Panc1 (cell line): ENCODE measurements around the gene TENM3. TPM values are rescaled to one million over a fixed set of nuclear protein-coding genes. Genes with fewer than 3 reads are reported as not detected.
"Not testable (repeated sequence)": the region's sequence is repeated elsewhere in the genome, so short reads cannot be mapped to it uniquely, and the experiment has no call there.

ENCODE experiments used
- ATAC-seq: fragments of 200-7000 bp; cut with Tn5 transposase; 2 replicates; pipeline ENCODE4 v1.9.1; 2020; ENCODE audit warnings: mild to moderate bottlenecking, moderate library complexity
- BruUV-seq: library from RNA; stranded (reverse); fragments of 400-500 nt; replicated peaks from 2 replicates; lab custom pipeline; 2021; lab: Mats Ljungman, UMichigan
- CTCF ChIA-PET: fragments of 300-600 bp; sonication (Branson Sonifier 250); formaldehyde crosslinking; loops from one replicate; lab custom pipeline; 2022; ENCODE audit warnings: antibody characterized with exemption; lab: Charles Lee
- POLR2A ChIA-PET: fragments of 300-600 bp; sonication (Branson Sonifier 250); formaldehyde crosslinking; loops from one replicate; lab custom pipeline; 2022; ENCODE audit warnings: antibody characterized with exemption; lab: Charles Lee
- DNase-seq: peaks from one replicate; pipeline ENCODE4 v3.0.0-alpha.2; 2010; ENCODE audit warnings: low read depth, low spot score
- H3K27ac ChIP-seq: 2 replicates; pipeline ENCODE4 v1.5.1; 2011; ENCODE audit warnings: mild to moderate bottlenecking, low read length, inconsistent platforms
- H3K27me3 ChIP-seq: fragments of 200-500 bp; sonication (Bioruptor generic); 2 replicates; pipeline ENCODE4 v1.6.0; 2014; ENCODE audit warnings: low read length, inconsistent platforms; ENCODE audit not compliant: control insufficient read depth, insufficient read depth
- H3K36me3 ChIP-seq: fragments of 200-500 bp; sonication (Bioruptor generic); 2 replicates; pipeline ENCODE4 v1.5.1; 2014; ENCODE audit warnings: inconsistent platforms, mild to moderate bottlenecking, low read length, moderate library complexity; ENCODE audit not compliant: control insufficient read depth, insufficient read depth
- H3K4me1 ChIP-seq: 2 replicates; pipeline ENCODE4 v1.5.1; 2011; ENCODE audit warnings: inconsistent platforms, mild to moderate bottlenecking, low read length, moderate library complexity; ENCODE audit not compliant: control insufficient read depth, insufficient read depth
- H3K4me3 ChIP-seq, 2 experiments: 2 replicates each; pipeline ENCODE4 v1.5.1; 2011 to 2012; ENCODE audit warnings: low read depth in 2 of 2, low read length in 2 of 2, mild to moderate bottlenecking in 2 of 2, inconsistent platforms in 1 of 2, moderate library complexity in 1 of 2
- H3K9me3 ChIP-seq: fragments of 200-500 bp; sonication (Bioruptor generic); 2 replicates; pipeline ENCODE4 v1.5.1; 2014; ENCODE audit warnings: low read depth, mild to moderate bottlenecking, inconsistent platforms, low read length, moderate library complexity; ENCODE audit not compliant: control insufficient read depth, insufficient read depth
- POLR2AphosphoS5 ChIP-seq: IDR thresholded peaks from 2 replicates; pipeline ENCODE4 v1.6.1; 2012; ENCODE audit warnings: mild to moderate bottlenecking, low read depth, low read length, moderate library complexity
- REST ChIP-seq, 2 experiments: IDR thresholded peaks; 2 replicates each; pipeline ENCODE4 v1.6.1; 2011 to 2012; ENCODE audit warnings: low read depth in 2 of 2, control low read depth in 1 of 2, low read length in 1 of 2, mild to moderate bottlenecking in 1 of 2, moderate library complexity in 1 of 2; ENCODE audit not compliant: insufficient read depth in 1 of 2
- SIN3A ChIP-seq: IDR thresholded peaks from 2 replicates; pipeline ENCODE4 v1.6.1; 2012; ENCODE audit warnings: low read depth, mild to moderate bottlenecking, low read length, moderate library complexity, borderline replicate concordance; ENCODE audit not compliant: insufficient read depth
- TCF7L2 ChIP-seq: IDR thresholded peaks from 2 replicates; pipeline ENCODE4 v1.6.1; 2011; ENCODE audit warnings: mild to moderate bottlenecking, low read depth, low read length, inconsistent platforms
- in situ Hi-C: cut with HindIII; loops from 2 replicates; pipeline ENCODE4 v1.10.0; 2016; ENCODE audit warnings: low sequenced_read_pairs, low pct_unique_long_range_greater_than_20kb
- intact Hi-C: fragments of 100-400 bp; cut with micrococcal nuclease; formaldehyde crosslinking; loops from one replicate; pipeline ENCODE4 v1.10.0; 2022; ENCODE audit not compliant: unreplicated experiment
- total RNA-seq: library from RNA; stranded (reverse); gene quantifications from one replicate; pipeline ENCODE4 v1.2.1, GENCODE V29; 2021; ENCODE audit not compliant: unreplicated experiment
- TF ChIP-seq, protein P1 (sequence below): fragments of 450-650 bp; IDR thresholded peaks from 2 replicates; pipeline ENCODE4 v1.5.1; 2017; ENCODE audit warnings: mild to moderate bottlenecking

TENM3 gene
- total RNA-seq, 1 experiment from 2014 or later: 0.95 TPM

DNA sequence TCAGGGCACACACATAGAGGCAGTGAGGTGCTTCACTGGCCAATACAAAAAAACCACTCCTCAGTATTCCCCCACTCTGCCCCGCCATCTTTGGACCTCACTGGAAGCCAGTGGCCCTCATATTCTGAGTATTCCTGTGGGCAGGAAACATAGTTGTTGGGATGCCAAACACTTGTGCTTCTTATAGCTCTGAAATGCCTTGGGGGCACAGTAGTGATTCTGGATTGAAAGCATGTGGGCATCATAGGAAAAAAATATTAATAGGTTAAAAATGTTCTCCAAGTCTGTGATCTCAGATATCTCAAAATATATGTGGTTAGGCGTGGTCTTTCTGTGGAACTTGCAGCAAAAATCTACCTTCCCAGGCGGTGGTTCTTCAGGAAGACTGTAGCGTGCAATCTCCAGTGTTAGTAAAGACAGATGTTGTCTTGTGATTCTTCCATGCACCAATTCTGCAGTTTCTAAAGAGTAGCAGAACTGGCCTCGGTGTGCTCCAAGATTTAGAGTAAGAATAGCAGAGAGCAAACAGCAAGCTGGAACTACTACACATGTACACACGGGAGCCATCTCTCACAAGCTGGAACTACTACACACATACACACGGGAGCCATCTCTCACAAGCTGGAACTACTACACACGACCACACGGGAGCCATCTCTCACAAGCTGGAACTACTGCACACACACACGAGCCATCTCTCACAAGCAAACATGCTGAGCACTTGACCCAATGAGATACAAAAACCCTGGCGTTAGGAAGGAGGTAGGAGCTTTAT, 8.0 kb upstream of the TENM3 start:
- H3K27me3 ChIP-seq: no peaks in the 10 kb centered on the region
- H3K27ac ChIP-seq: no peak overlapping the region
- ChIA-PET CTCF (no interaction called here), POLR2A (interaction anchor here (0.5 kb wide), 1 partner anchor 39 kb away, joined by 3 read pairs; no protein-coding TSS in a partner anchor)
- DNase-seq (no peak), ATAC-seq (no peak)
- TF ChIP-seq, protein P1, sequence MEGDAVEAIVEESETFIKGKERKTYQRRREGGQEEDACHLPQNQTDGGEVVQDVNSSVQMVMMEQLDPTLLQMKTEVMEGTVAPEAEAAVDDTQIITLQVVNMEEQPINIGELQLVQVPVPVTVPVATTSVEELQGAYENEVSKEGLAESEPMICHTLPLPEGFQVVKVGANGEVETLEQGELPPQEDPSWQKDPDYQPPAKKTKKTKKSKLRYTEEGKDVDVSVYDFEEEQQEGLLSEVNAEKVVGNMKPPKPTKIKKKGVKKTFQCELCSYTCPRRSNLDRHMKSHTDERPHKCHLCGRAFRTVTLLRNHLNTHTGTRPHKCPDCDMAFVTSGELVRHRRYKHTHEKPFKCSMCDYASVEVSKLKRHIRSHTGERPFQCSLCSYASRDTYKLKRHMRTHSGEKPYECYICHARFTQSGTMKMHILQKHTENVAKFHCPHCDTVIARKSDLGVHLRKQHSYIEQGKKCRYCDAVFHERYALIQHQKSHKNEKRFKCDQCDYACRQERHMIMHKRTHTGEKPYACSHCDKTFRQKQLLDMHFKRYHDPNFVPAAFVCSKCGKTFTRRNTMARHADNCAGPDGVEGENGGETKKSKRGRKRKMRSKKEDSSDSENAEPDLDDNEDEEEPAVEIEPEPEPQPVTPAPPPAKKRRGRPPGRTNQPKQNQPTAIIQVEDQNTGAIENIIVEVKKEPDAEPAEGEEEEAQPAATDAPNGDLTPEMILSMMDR: no peak
- TF ChIP-seq REST (IDR thresholded peaks at IDR 0.05; ENCODE audit: insufficient read depth in 1 of 2, low read depth in 2 of 2, low read length in 1 of 2) (no peak), TCF7L2 (no peak), POLR2AphosphoS5 (no peak), SIN3A (no peak)
- intact Hi-C loops (no loop called here), in situ Hi-C loops (no loop called here)
- H3K9me3 ChIP-seq: no peaks in the 10 kb centered on the region
- BruUV-seq: no TSS peak
- no peaks in the 10 kb centered on the region for H3K4me1 ChIP-seq
- H3K4me3 ChIP-seq: no peak overlapping the region
- no peaks in the 10 kb centered on the region for H3K36me3 ChIP-seq

GRCh38 chr4:182236186-182236585, 7.0 kb upstream of the TENM3 start:
- ATAC-seq (no peak), DNase-seq (no peak)
- no peaks in the 10 kb centered on the region for H3K27me3 ChIP-seq
- no peaks in the 10 kb centered on the region for H3K36me3 ChIP-seq
- in situ Hi-C loops (no loop called here), intact Hi-C loops (no loop called here)
- no TSS peak for BruUV-seq
- ChIA-PET POLR2A (interaction anchor here (0.5 kb wide), 1 partner anchor 40 kb away, joined by 3 read pairs; no protein-coding TSS in a partner anchor), CTCF (no interaction called here)
- no peaks in the 10 kb centered on the region for H3K4me1 ChIP-seq
- H3K4me3 ChIP-seq: no peak overlapping the region
- no peak overlapping the region for H3K27ac ChIP-seq
- H3K9me3 ChIP-seq: no peaks in the 10 kb centered on the region
- no peak for TF ChIP-seq REST (IDR thresholded peaks at IDR 0.05; ENCODE audit: insufficient read depth in 1 of 2, low read depth in 2 of 2, low read length in 1 of 2)
- TF ChIP-seq POLR2AphosphoS5: no peak
- TF ChIP-seq SIN3A: no peak
- TF ChIP-seq TCF7L2: no peak
- TF ChIP-seq, protein P1: no peak

- H3K9me3 ChIP-seq, H3K27me3 ChIP-seq, DNase-seq, BruUV-seq, H3K4me1 ChIP-seq, H3K4me3 ChIP-seq, in situ Hi-C loops, POLR2A ChIA-PET, H3K27ac ChIP-seq, intact Hi-C loops, CTCF ChIA-PET, ATAC-seq, H3K36me3 ChIP-seq: not testable (repeated sequence)
These were observed 6.2 kb upstream of the TENM3 start for GRCh38 chr4:182237010-182237409.
